Measurements from ENCODE around the gene PDE6D.

PDE6D gene

DNA sequence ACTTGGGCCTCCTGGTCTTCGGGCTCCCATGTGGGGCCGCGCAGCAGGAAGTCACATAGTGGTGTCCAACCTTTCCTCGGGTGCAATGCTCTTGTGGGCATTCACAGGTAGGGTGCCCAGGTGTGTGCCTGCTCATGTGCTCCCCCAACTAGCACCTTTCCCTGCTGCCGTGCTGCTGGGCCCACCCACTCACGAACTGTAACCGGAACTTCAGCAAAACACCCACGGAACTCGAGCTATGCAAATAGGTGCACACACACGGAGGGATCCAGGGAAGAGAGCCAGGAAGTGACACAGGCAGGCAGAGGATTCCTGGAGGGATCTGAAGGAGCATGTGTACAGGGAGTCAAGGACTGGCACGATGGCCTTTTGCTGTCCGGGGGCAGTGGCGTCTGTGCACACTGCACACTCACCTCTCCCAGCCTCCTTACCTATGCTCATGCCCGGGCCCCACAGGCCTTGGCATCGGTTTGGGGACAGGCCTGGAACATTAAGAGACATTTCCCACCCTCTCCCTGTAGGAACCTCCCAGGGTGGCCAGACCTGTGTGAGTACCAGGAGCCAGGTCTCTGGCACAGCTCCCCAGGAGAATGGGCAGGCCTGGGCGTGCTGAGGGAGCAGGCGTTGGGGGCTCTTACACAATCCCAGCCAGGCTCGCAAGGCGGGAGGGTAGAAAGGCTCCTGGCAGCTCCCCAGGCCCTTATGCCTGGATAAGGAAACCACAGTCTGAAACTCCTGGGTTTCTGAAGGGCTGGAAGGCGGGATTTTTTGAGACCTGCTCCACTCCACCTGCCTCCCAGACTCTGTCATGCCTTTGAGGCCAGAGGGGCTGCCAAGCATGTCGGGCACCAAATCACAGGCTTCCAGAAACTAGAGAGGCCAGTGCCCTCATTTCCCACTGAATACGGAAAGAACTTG lies 79.4 kb downstream of the PDE6D start:
- TF ChIP-seq, protein P1, sequence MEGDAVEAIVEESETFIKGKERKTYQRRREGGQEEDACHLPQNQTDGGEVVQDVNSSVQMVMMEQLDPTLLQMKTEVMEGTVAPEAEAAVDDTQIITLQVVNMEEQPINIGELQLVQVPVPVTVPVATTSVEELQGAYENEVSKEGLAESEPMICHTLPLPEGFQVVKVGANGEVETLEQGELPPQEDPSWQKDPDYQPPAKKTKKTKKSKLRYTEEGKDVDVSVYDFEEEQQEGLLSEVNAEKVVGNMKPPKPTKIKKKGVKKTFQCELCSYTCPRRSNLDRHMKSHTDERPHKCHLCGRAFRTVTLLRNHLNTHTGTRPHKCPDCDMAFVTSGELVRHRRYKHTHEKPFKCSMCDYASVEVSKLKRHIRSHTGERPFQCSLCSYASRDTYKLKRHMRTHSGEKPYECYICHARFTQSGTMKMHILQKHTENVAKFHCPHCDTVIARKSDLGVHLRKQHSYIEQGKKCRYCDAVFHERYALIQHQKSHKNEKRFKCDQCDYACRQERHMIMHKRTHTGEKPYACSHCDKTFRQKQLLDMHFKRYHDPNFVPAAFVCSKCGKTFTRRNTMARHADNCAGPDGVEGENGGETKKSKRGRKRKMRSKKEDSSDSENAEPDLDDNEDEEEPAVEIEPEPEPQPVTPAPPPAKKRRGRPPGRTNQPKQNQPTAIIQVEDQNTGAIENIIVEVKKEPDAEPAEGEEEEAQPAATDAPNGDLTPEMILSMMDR (IDR thresholded peaks at IDR 0.05; ENCODE audit: low read depth, low read length): no peak
- H3K4me3 ChIP-seq (replicated peaks in 1 of 2; ENCODE audit: low read depth in 2 of 2, low read length in 2 of 2): no peak overlapping the region
- DNase-seq (ENCODE audit: low read depth in 2 of 2): peak; percentile 29 to 87

DNA sequence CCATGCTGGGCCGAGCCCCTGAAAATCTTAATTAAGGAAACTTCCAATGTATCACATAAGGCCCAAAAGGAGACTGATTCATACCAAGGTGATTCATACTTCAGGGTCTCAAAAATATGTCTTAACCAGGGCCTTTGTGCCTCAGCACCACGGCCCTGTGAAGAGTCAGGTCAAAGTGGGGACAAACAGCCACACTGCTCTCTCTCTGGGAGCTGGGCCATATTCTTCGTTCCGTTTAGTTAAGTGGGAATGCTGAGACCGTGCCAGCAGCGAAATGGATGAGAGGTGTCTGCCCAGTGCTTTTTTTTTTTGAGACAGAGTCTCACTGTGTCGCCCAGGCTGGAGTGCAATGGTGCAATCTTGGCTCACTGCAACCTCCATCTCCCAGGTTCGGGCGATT lies 82.1 kb downstream of the PDE6D start:
- no peak for DNase-seq (ENCODE audit: low read depth in 2 of 2)

DNA sequence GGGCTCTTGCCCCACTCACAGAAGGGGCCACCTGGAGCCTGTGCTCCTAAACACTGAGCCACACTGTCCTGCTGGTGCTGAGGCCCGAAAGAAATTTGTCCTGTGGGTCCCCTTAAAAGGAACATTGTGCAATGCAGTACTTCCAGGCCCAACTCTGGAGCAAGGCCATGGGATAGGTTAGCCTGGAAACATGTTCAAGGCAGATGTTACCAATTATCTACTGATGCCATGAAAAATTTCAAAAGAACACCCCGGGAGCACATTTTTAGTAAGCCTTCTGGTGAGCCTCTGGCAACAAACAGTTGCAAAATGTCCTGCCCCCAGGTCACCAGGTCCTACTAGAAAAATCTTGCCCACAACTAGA lies 85.1 kb downstream of the PDE6D start:
- TF ChIP-seq, protein P1 (IDR thresholded peaks at IDR 0.05; ENCODE audit: low read depth, low read length): no peak
- no peak overlapping the region for H3K4me3 ChIP-seq (replicated peaks in 1 of 2; ENCODE audit: low read depth in 2 of 2, low read length in 2 of 2)
- peak in 1 of 2 donors; percentile 56 for DNase-seq (ENCODE audit: low read depth in 2 of 2)

More for the DNA sequence above, 82.1 kb downstream of the PDE6D start:
- TF ChIP-seq, protein P1 (IDR thresholded peaks at IDR 0.05; ENCODE audit: low read depth, low read length): no peak
- H3K4me3 ChIP-seq (replicated peaks in 1 of 2; ENCODE audit: low read depth in 2 of 2, low read length in 2 of 2): no peak overlapping the region

DNA sequence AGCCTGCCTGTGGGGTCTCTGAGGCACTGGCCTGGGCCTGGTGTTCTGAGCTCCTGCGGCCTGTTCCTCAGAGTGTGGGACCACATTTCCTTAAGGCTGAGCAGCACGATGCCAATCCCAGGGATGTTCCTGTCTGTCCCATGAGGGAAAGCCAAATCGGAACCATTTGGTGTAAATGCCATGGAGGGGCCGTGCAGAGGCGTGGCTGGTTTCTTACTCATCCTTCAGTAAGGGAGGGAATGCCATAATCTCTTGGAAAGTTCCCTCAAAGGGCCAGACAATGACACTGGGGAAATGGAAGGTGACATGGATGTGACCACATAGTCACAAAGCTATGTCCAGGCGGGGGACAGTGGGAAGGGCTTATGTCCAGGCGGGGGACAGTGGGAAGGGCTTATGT lies 87.1 kb downstream of the PDE6D start:
- TF ChIP-seq, protein P1 (IDR thresholded peaks at IDR 0.05; ENCODE audit: low read depth, low read length): no peak
- H3K4me3 ChIP-seq (replicated peaks in 1 of 2; ENCODE audit: low read depth in 2 of 2, low read length in 2 of 2): no peak overlapping the region
- DNase-seq (ENCODE audit: low read depth in 2 of 2): no peak

DNA sequence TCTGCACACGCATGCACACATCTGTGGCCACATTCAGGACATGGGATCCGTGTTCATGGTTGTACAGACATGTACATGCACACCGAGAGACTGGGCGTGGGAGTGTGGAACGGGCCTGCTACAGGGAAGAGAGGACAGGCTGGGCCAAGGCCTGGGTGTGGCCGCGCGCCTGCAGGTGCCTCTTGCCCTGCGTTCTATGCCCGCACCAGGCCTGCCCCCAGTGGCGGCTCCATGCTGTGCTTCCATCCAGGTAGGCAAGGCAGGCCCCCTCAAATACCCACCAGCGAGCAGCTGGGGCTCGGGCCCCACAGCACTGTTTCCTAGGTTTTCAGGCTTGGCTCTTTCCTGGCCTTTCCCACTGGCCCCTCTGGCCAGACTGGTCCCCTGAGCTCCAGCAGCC lies 88.2 kb downstream of the PDE6D start:
- no peak for DNase-seq (ENCODE audit: low read depth in 2 of 2)
- no peak overlapping the region for H3K4me3 ChIP-seq (replicated peaks in 1 of 2; ENCODE audit: low read depth in 2 of 2, low read length in 2 of 2)
- TF ChIP-seq, protein P1 (IDR thresholded peaks at IDR 0.05; ENCODE audit: low read depth, low read length): no peak

DNA sequence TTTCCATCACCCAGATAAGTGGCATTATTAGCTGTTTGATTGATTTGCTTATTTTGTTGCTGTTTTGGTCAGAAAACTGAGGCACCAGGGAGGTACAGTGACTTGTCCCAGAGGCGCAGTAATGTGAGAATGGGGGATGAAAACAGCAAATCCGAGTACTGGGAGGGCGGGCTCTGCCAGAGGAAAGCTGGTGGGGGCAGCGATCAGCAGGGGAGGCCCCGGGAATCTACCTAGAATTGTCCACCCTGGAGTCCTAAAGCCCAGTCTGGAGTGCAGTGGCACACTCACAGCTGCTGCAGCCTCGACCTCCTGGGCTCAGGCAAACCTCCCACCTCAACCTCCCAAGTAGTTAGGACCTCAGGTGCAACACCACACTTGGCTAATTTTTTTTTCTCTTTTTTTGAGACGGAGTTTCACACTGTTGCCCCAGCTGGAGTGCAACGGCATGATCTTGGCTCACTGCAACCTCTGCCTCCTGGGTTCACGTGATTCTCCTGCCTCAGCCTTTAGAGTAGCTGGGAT lies 89.8 kb downstream of the PDE6D start:
- TF ChIP-seq, protein P1 (IDR thresholded peaks at IDR 0.05; ENCODE audit: low read depth, low read length): no peak
- DNase-seq (ENCODE audit: low read depth in 2 of 2): no peak
- H3K4me3 ChIP-seq (replicated peaks in 1 of 2; ENCODE audit: low read depth in 2 of 2, low read length in 2 of 2): no peak overlapping the region

All from cardiac fibroblast (primary cell).